CD4-positive, alpha-beta T cell treated with Interleukin-17A for 1 hour (primary cell): ENCODE results near the gene VPS33A.
"Not testable (repeated sequence)": the region's sequence is repeated elsewhere in the genome, so short reads cannot be mapped to it uniquely, and the experiment has no call there.

Source experiments
- DNase-seq: peaks from one replicate; pipeline ENCODE4 v3.0.0-alpha.2; 2020

VPS33A gene

GRCh38 chr12:122203301-122204166, 62.8 kb downstream of the VPS33A start, which contains the start of gene B3GNT4:
TSS of gene B3GNT4 (plus strand) at chr12:122203709. CDS start at chr12:122204619, 910 bp downstream.
- peak; percentile 77 for DNase-seq

- DNase-seq, result not testable (repeated sequence)
These were observed 63.5 kb downstream of the VPS33A start for GRCh38 chr12:122202811-122203210.

DNA sequence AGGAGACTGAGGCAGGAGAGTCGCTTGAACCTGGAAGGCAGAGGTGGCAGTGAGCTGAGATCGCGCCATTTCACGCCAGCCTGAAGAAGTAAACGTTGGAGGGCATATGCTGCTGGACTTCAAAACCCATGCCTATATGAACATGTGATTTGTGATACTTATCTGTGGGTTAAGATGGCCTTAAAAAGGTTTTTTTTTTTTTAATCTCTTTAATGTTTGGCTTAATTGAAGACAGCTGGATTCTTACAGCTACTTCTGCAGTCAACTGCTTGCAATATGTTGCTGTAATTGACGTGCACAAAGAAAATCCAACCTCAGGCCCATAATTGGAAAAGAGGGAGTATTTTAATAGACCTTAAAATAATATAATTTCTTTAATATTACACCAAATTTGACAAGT, 64.3 kb downstream of the VPS33A start:
- DNase-seq, result no peak

- DNase-seq, result no peak
These were observed 64.9 kb downstream of the VPS33A start for GRCh38 chr12:122201381-122201780.

GRCh38 chr12:122200541-122201175, 65.6 kb downstream of the VPS33A start:
- DNase-seq, result no peak

DNA sequence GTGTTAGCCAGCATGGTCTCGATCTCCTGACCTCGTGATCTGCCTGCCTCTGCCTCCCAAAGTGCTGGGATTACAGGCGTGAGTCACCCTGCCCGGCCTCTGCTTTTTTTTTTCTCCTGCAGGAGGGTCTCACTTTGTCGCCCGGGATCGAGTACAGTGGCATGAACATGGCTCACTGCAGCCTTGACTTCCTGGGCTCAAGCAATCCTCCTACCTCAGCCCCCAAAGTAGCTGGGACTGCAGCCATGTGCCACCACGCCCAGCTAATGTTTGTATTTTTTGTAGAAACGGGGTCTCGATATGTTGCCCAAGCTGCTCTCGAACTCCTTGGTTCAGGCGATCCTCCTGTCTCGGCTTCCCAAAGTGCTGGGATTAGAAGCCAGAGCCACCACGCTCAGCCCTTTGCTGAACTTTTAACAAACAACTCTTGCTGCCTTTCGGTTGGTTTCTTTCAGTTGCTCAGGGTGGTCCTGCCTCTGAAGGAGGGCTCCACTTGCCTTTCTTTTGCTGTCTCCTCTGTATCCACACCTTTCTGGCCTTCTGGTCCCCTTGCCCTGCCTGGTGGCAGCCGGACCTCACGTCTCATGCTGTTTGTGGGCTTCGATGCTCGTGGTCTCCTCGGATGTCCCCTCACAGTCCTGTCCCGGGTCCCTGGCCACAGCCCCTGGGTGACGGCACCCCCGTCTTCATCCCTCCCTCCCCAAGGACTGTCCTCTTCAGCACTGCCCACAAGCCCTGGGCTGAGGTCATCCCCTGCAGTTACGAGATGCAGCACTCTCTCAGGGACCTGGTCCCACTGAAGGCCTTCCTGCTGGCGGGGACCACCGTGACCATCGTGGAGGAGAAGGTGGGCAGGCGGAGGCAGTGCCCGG, 66.6 kb downstream of the VPS33A start:
- DNase-seq, result no peak

DNA sequence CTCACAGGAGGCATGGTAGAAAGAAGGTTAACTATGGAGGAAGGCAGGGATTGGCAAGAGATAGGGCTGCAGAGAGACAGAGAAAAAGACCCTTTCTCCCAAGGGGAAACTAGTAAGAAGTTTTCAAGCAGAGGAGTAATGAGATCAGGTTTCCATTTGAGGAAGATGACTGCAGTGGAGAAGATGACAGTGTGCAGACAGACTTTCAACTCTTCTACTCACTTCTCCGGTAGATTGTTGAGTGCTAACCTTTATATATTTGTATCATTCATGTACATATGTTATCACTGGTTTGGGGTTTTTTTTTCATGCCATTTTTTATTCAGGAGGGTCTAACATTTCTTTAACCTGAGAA, 68.7 kb downstream of the VPS33A start:
- no peak for DNase-seq

- no peak for DNase-seq
These were observed 70.9 kb downstream of the VPS33A start for GRCh38 chr12:122195405-122195804.

- no peak for DNase-seq
These were observed 71.5 kb downstream of the VPS33A start for GRCh38 chr12:122194804-122195203.

DNA sequence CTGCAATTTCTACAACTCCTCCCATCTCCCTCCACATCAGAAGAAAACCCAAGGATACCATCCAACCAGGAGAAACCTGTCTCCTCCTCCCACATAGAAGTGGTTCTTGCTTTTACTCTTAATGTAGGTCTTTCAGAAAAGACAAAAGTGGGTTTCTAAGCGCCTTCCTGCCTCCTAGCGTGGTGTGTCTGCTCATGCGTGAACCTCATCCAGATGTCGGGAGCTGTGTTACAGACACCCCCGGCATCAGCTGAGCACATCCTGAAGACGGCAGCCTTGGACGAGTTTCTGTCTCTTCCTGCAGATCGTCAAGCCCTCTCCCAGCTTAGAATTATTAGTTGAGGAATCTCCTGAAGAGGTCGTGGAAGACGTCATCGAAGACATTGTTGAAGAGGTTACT, 73.9 kb downstream of the VPS33A start:
- DNase-seq, result no peak

- peak; percentile 73 for DNase-seq
These were observed 75.2 kb downstream of the VPS33A start for GRCh38 chr12:122190842-122191668.

GRCh38 chr12:122189626-122190475, 76.4 kb downstream of the VPS33A start:
- DNase-seq, result no peak

DNA sequence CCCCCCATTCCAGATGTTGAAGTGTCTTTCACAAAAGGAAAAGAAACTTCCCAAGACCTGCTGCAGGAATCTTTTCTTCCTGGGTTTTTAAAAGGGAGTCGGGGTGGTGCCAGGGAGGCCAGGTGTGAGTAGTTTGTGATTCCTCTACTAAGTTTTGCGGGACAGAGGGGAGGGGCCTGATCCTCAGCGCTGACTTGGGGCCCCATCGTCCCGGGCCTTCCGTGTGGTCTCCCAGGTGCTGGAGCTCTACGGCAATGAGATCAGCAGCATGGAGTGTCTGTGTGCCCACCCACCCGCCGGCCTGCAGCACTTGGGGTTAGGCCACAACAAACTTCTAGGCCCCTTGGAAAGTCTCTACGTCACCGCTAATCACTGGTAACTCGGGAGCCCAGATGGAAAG, 78.8 kb downstream of the VPS33A start:
- no peak for DNase-seq

GRCh38 chr12:122185494-122186082, 80.7 kb downstream of the VPS33A start:
- no peak for DNase-seq

DNA sequence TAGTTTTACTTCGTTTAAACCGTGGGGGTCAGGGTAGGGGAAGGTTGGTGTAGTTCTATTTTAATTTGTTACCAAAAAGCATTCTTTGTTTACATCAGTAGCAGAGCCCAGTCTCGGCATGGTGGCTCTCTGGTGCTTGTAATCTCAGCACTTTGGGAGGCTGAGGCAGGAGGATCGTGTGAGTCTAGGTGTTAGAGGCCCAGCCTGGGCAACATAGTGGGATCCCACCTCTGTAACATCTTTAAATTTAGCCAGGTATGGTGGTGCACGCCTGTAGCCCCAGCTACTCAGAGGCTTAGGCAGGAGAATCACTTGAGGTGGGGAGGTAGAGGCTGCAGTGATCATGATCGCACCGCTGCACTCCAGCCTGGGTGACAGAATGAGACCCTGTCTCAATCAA, 81.2 kb downstream of the VPS33A start:
- DNase-seq, result no peak

DNA sequence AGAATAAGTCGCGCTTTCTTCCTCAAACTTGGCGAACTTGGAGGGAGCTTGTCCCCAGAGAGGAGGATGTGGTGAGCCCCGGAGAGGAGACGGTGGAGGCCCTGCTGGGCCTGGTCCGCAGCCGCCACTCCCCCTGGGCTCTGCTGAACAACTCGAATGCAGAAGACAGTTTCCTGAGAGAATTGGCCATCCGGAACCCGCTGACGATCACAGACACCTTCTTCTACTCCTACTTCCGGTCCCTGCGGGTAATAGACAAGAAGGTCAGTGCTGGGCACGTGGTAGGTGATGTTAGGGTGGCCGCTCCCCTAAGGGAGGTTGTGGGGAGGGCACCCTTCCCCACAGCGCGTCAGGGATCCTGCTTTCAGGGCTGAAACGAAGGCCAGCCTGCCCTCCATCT, 81.8 kb downstream of the VPS33A start:
- no peak for DNase-seq

DNA sequence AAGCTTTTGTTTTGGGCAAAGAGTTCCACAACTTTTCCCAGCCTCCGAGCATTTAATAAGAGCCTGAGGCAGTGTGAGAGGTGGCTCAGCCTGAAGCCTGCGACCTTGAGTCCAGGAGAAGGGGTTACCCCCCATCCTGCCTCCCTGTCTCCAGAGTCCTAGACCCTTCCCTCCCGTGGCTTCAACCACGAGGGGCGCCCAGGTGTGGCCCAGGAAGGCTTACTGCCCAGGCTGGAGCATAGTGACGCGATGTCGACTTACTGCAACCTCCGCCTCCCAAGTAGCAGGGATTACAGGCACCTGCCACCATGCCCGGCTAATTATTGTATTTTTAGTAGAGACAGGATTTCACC, 82.7 kb downstream of the VPS33A start:
- DNase-seq, result no peak

GRCh38 chr12:122182887-122183587, 83.3 kb downstream of the VPS33A start, which contains the start of gene LRRC43:
TSS of gene LRRC43 (plus strand) at chr12:122183123. CDS start at chr12:122183145, 22 bp downstream.
- peak; percentile 10 for DNase-seq
